H1 (cell line): ENCODE data around the gene CHD2. TPM values are rescaled to one million over a fixed set of nuclear protein-coding genes. Genes with fewer than 3 reads are reported as not detected.

ENCODE experiments used
- CTCF ChIA-PET: fragments of 300-600 bp; sonication (Branson Sonifier 250); formaldehyde crosslinking; loops from one replicate; lab custom pipeline; 2021; ENCODE audit not compliant: partially characterized antibody; lab: Charles Lee
- POLR2A ChIA-PET: fragments of 300-600 bp; sonication (Branson Sonifier 250); formaldehyde crosslinking; loops from one replicate; lab custom pipeline; 2021; ENCODE audit warnings: inconsistent platforms; ENCODE audit not compliant: partially characterized antibody; lab: Charles Lee
- DNase-seq, 2 experiments: peaks; one replicate each; pipeline versions ENCODE4 v3.0.0 to v3.0.0-alpha.2; 2010 to 2022; ENCODE audit warnings: low spot score in 2 of 2, low read depth in 1 of 2, mixed read lengths in 1 of 2
- FAIRE-seq: peaks from 2 replicates; lab custom pipeline; 2011; peaks lifted over from hg19 to GRCh38; lab: Jason Lieb, UNC
- H2AFZ ChIP-seq: 2 replicates; pipeline ENCODE4 v1.8.1; 2012; ENCODE audit warnings: low read length, inconsistent platforms
- H2AK5ac ChIP-seq: 2 replicates; pipeline ENCODE4 v1.6.1; 2013; ENCODE audit warnings: low read depth, low read length
- H2BK120ac ChIP-seq: replicated peaks from 2 replicates; pipeline ENCODE3; 2013; ENCODE audit warnings: low read depth, low read length, inconsistent platforms
- H2BK12ac ChIP-seq: 2 replicates; pipeline ENCODE4 v1.6.1; 2013; ENCODE audit warnings: low read depth, low read length
- H2BK15ac ChIP-seq: 2 replicates; pipeline ENCODE4 v1.6.1; 2013; ENCODE audit warnings: low read length
- H2BK20ac ChIP-seq: 2 replicates; pipeline ENCODE4 v1.6.1; 2013; ENCODE audit warnings: low read length
- H2BK5ac ChIP-seq: 2 replicates; pipeline ENCODE4 v1.6.1; 2013; ENCODE audit warnings: low read depth, low read length
- H3K14ac ChIP-seq: 2 replicates; pipeline ENCODE4 v1.6.1; 2013; ENCODE audit warnings: inconsistent platforms; ENCODE audit not compliant: insufficient read length
- H3K18ac ChIP-seq: 2 replicates; pipeline ENCODE4 v1.6.1; 2013; ENCODE audit warnings: low read length; ENCODE audit errors: extremely low read depth
- H3K23ac ChIP-seq: 2 replicates; pipeline ENCODE4 v1.6.1; 2013; ENCODE audit warnings: inconsistent platforms; ENCODE audit not compliant: insufficient read length
- H3K23me2 ChIP-seq: 2 replicates; pipeline ENCODE4 v1.6.1; 2013; ENCODE audit warnings: low read depth, low read length
- H3K27ac ChIP-seq: 2 replicates; pipeline ENCODE4 v1.6.1; 2011; ENCODE audit warnings: low read depth, low read length, inconsistent platforms
- H3K27me3 ChIP-seq, 4 experiments: replicated peaks in 1 of 4; 1 replicate in 1 of 4; 2 replicates in 3 of 4; pipeline versions ENCODE4 v1.6.1 to v1.8.1; 2011 to 2013; ENCODE audit warnings: low read length in 3 of 4, mild to moderate bottlenecking in 3 of 4, inconsistent platforms in 2 of 4, mixed read lengths in 2 of 4, moderate library complexity in 1 of 4; ENCODE audit not compliant: control insufficient read depth in 3 of 4, insufficient read depth in 3 of 4; ENCODE audit errors: extremely low read depth in 1 of 4
- H3K36me3 ChIP-seq, 4 experiments: 2 replicates each; pipeline versions ENCODE4 v1.6.1 to v1.8.1; 2011 to 2013; ENCODE audit warnings: mild to moderate bottlenecking in 4 of 4, low read length in 3 of 4, moderate library complexity in 2 of 4, control low read depth in 1 of 4, inconsistent platforms in 1 of 4; ENCODE audit not compliant: insufficient read depth in 4 of 4, control insufficient read depth in 2 of 4
- H3K4ac ChIP-seq: replicated peaks from 2 replicates; pipeline ENCODE3; 2013; ENCODE audit warnings: low read length, low read depth, mixed read lengths, inconsistent platforms; ENCODE audit not compliant: insufficient read length
- H3K4me1 ChIP-seq, 4 experiments: replicated peaks in 1 of 4; 1 replicate in 1 of 4; 2 replicates in 3 of 4; pipeline versions ENCODE4 v1.6.1 to v1.8.1; 2011 to 2013; ENCODE audit warnings: low read length in 3 of 4, inconsistent platforms in 2 of 4, mixed read lengths in 1 of 4; ENCODE audit not compliant: insufficient read depth in 4 of 4, control insufficient read depth in 3 of 4
- H3K4me2 ChIP-seq, 2 experiments: 2 replicates each; pipeline versions ENCODE4 v1.6.1 to v1.8.1; 2011 to 2013; ENCODE audit warnings: low read depth in 2 of 2, low read length in 2 of 2, control low read depth in 1 of 2, inconsistent platforms in 1 of 2, mild to moderate bottlenecking in 1 of 2; ENCODE audit not compliant: insufficient read depth in 1 of 2
- H3K4me3 ChIP-seq, 4 experiments: fragments of 200-600, 300-600 bp in 1 of 4; sonication (generic), shearing (Covaris generic), sonication (Bioruptor Twin) in 1 of 4; 2 replicates each; pipeline versions ENCODE4 v1.5.1 to v1.8.1; 2011 to 2016; ENCODE audit warnings: low read length in 4 of 4, low read depth in 3 of 4, control low read depth in 2 of 4, inconsistent platforms in 2 of 4, mild to moderate bottlenecking in 2 of 4, mixed read lengths in 1 of 4, moderate library complexity in 1 of 4; ENCODE audit not compliant: insufficient read depth in 2 of 4; ENCODE audit errors: extremely low read depth in 1 of 4
- H3K56ac ChIP-seq: replicated peaks from 2 replicates; pipeline ENCODE3; 2013; ENCODE audit warnings: low read depth, mild to moderate bottlenecking, mixed read lengths, low read length, inconsistent platforms; ENCODE audit not compliant: insufficient read length
- H3K79me1 ChIP-seq: 2 replicates; pipeline ENCODE4 v1.6.1; 2013; ENCODE audit warnings: low read depth, low read length, control low read depth
- H3K79me2 ChIP-seq, 2 experiments: 2 replicates each; pipeline versions ENCODE4 v1.6.1 to v1.8.1; 2012 to 2013; ENCODE audit warnings: low read length in 2 of 2, mild to moderate bottlenecking in 2 of 2, inconsistent platforms in 1 of 2; ENCODE audit not compliant: insufficient read depth in 2 of 2, control insufficient read depth in 1 of 2
- H3K9ac ChIP-seq, 4 experiments: replicated peaks in 1 of 4; 1 replicate in 1 of 4; 2 replicates in 3 of 4; pipeline versions ENCODE4 v1.6.1 to v1.8.1; 2011 to 2013; ENCODE audit warnings: low read depth in 3 of 4, low read length in 3 of 4, control low read depth in 2 of 4, mild to moderate bottlenecking in 2 of 4, moderate library complexity in 2 of 4, inconsistent platforms in 1 of 4; ENCODE audit errors: extremely low read depth in 1 of 4
- H3K9me3 ChIP-seq, 2 experiments: 2 replicates each; pipeline versions ENCODE4 v1.6.1 to v1.8.1; 2012 to 2013; ENCODE audit warnings: mild to moderate bottlenecking in 2 of 2, moderate library complexity in 2 of 2, control low read depth in 1 of 2, inconsistent platforms in 1 of 2, low read depth in 1 of 2, low read length in 1 of 2, mixed read lengths in 1 of 2; ENCODE audit not compliant: insufficient read depth in 2 of 2
- H4K20me1 ChIP-seq, 2 experiments: replicated peaks in 1 of 2; 2 replicates each; pipeline versions ENCODE3 to v1.8.1; 2011 to 2013; ENCODE audit warnings: inconsistent platforms in 2 of 2, low read length in 2 of 2, mild to moderate bottlenecking in 1 of 2; ENCODE audit not compliant: insufficient read depth in 2 of 2, control insufficient read depth in 1 of 2
- H4K5ac ChIP-seq: 2 replicates; pipeline ENCODE4 v1.6.1; 2013; ENCODE audit warnings: low read length, low read depth, mixed read lengths, inconsistent platforms; ENCODE audit not compliant: insufficient read length
- H4K8ac ChIP-seq: 2 replicates; pipeline ENCODE4 v1.8.0; 2013; ENCODE audit warnings: mild to moderate bottlenecking, moderate library complexity, low read length, inconsistent platforms; ENCODE audit not compliant: insufficient read depth; ENCODE audit errors: extremely low read depth
- H4K91ac ChIP-seq: replicated peaks from 2 replicates; pipeline ENCODE3; 2013; ENCODE audit warnings: low read length, mixed read lengths, inconsistent platforms; ENCODE audit not compliant: insufficient read length
- CBX5 ChIP-seq: fragments of 300-800, 300-1000 bp; sonication (generic); IDR thresholded peaks from 2 replicates; pipeline ENCODE4 v1.7.1; 2016; ENCODE audit warnings: antibody characterized with exemption, low read length, low read depth
- KDM1A ChIP-seq: fragments of 200-600, 300-600 bp; sonication (generic); IDR thresholded peaks from 2 replicates; pipeline ENCODE4 v1.7.1; 2016; ENCODE audit warnings: mild to moderate bottlenecking, low read length, borderline replicate concordance
- KDM5A ChIP-seq: fragments of 200-600 bp; IDR thresholded peaks from 2 replicates; pipeline ENCODE4 v1.7.1; 2012; ENCODE audit warnings: mild to moderate bottlenecking, low read length, inconsistent platforms, mixed read lengths
- RNF2 ChIP-seq: fragments of 200-900, 300-1000 bp; sonication (generic); IDR thresholded peaks from 2 replicates; pipeline ENCODE4 v1.7.1; 2016; ENCODE audit warnings: borderline replicate concordance, low read depth, mild to moderate bottlenecking, antibody characterized with exemption, low read length; ENCODE audit not compliant: poor library complexity, severe bottlenecking; ENCODE audit errors: missing control alignments
- WGBS, 2 experiments: shearing (Covaris generic) in 1 of 2; methylation state at CpG; one replicate each; pipeline versions ENCODE4 v1.1.6 to v1.1.7; 2013 to 2015; ENCODE audit warnings: low lambda C conversion rate in 2 of 2, mixed read lengths in 2 of 2, inconsistent platforms in 1 of 2, low coverage in 1 of 2, missing lambda C conversion rate in 1 of 2; ENCODE audit not compliant: insufficient replicate concordance in 2 of 2, insufficient coverage in 1 of 2, insufficient read length in 1 of 2; ENCODE audit errors: extremely low coverage in 1 of 2, missing lambda C conversion rate in 1 of 2; 5-methylcytosine and 5-hydroxymethylcytosine counted together
- polyA plus RNA-seq, 7 experiments: library from polyadenylated mRNA; depleted of rRNA in 3 of 7; stranded (reverse) in 5 of 7; unstranded in 2 of 7; fragments of >200 nt in 5 of 7; fragments of 200-250 nt in 2 of 7; gene quantifications; 1 replicate in 5 of 7; 2 replicates in 1 of 7; 4 replicates in 1 of 7; pipeline versions ENCODE4 v1.2.1 to v1.2.3, GENCODE V29; 2011 to 2013; ENCODE audit warnings: missing spikeins in 2 of 7, mixed read lengths in 2 of 7
- total RNA-seq: library from RNA; stranded (reverse); fragmentation: NEBNext Ultra II Directional; extraction: Animal tissue kit (Norgen Biotek cat#: 25700); gene quantifications from 2 replicates; pipeline ENCODE4 v1.2.1, GENCODE V29; 2021

The CHD2 gene
- total and polyA plus RNA-seq, 2 of the 8 experiments (the other 6 are each of a cell fraction or from before 2014, with no cell fraction given), result 28.8 to 70.0 TPM

GRCh38 chr15:93049233-93049632 lies 149.1 kb downstream of the CHD2 start:
- Histone ChIP-seq H4K20me1 (peaks cover 19 to 40% of the 10 kb centered on the region in 2 experiments), H3K4ac (no peak overlapping the region), H3K23ac (no peak overlapping the region), H3K4me2 (no peak overlapping the region), H3K9me3 (peaks cover 5 to 7% of the 10 kb centered on the region in 2 experiments; a peak in 2 of 4 replicates), H2BK12ac (no peak overlapping the region), H3K4me3 (no peak overlapping the region), H3K56ac (no peak overlapping the region), H2BK120ac (no peak overlapping the region), H3K18ac (no peak overlapping the region), H4K5ac (no peak overlapping the region), H4K91ac (no peak overlapping the region), H3K79me1 (peaks cover 13% of the 10 kb centered on the region; the same call in 1 of the 2 replicates), H2BK15ac (no peak overlapping the region), H2BK5ac (no peak overlapping the region), H3K27me3 (no peaks in the 10 kb centered on the region), H3K14ac (no peak overlapping the region), H3K36me3 (peaks cover 40 to 89% (median 75%) of the 10 kb centered on the region in 4 experiments), H3K27ac (no peak overlapping the region), H3K4me1 (no peaks in the 10 kb centered on the region; a peak in 1 of 7 replicates), H3K23me2 (no peaks in the 10 kb centered on the region), H2AK5ac (no peak overlapping the region), H2BK20ac (no peak overlapping the region), H3K9ac (no peak overlapping the region), H3K79me2 (peaks cover 0 to 25% of the 10 kb centered on the region in 2 experiments; a peak in 1 of 4 replicates), H4K8ac (no peak overlapping the region), H2AFZ (no peak overlapping the region)
- TF ChIP-seq CBX5 (no peak), KDM1A (no peak), RNF2 (no peak), KDM5A (no peak)
- WGBS, 2 experiments, result 91% methylated on average over 8 of the region's 8 CpGs; no CpG with 5 or more reads in 1 of the 2 experiments
- DNase-seq, result no peak
- CTCF ChIA-PET, result interaction anchor here (1.2 to 15.8 kb wide), 5 partner anchors 14 to 1071 kb away, joined by 3 to 119 read pairs (median 4); no protein-coding TSS in a partner anchor
- POLR2A ChIA-PET, result interaction anchor here (1.0 kb wide), 1 partner anchor 8 kb away, joined by 3 read pairs; no protein-coding TSS in a partner anchor
- FAIRE-seq, result no peak
